GOT3 (cell line): ENCODE results near the gene PITPNC1.
A peak's percentile ranks its signal among the peaks of the same experiment; 100 is the strongest.
"Not testable (repeated sequence)": the region's sequence is repeated elsewhere in the genome, so short reads cannot be mapped to it uniquely, and the experiment has no call there.

Source experiments
- DNase-seq: peaks from one replicate; lab custom pipeline; 2025; ENCODE audit warnings: mixed read lengths; lab: John Stamatoyannopoulos, UW

Gene PITPNC1

GRCh38 chr17:67376737-67377487 is at the start of gene PITPNC1:
Gene PITPNC1 (plus strand): TSS chr17:67377281.
- peak; percentile 69 for DNase-seq

GRCh38 chr17:67328026-67328425 is 49.1 kb upstream of the PITPNC1 start:
- no peak for DNase-seq

GRCh38 chr17:67331381-67332161 is 45.5 kb upstream of the PITPNC1 start:
- not testable (repeated sequence) for DNase-seq

DNA sequence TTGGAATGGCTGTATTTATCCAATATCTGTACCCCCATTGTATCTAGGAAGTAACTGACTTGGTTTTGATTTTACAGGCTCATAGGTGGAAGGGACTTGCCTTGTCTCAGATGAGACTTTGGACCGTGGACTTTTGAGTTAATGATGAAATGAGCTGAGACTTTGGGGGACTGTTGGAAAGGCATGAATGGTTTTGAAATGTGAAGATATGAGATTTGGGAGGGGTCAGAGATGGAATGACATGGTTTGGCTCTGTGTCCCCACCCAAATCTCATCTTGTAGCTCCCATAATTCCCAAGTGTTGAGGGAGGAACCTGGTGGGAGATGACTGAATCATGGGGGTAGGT is 44.9 kb upstream of the PITPNC1 start:
- not testable (repeated sequence) for DNase-seq

DNA sequence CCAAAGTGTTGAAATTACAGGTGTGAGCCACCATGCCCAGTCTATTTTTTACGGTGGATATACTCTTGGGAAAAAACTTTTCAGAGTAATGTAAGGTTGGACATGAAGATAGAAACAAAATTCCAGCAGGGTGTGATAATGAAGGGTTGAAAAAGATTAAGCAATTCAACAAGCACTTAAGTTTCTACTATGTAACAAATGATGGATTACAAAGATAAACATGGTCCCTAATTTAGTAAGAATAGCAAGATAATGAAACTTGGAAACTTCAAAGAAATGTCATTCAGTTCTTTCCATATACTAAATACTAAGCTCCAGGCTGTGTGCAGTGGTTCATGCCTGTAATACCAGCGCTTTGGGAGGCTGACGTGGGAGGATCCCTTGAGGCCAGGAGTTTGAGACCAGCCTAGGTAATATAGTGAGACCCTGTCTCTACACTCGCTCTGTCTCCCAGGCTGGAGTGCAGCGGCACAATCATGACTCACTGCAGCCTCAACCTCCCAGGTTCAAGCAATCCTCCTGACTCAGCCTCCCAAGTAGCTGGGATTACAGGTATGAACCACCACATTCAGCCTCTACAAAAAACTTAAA is 41.7 kb upstream of the PITPNC1 start:
- no peak for DNase-seq

DNA sequence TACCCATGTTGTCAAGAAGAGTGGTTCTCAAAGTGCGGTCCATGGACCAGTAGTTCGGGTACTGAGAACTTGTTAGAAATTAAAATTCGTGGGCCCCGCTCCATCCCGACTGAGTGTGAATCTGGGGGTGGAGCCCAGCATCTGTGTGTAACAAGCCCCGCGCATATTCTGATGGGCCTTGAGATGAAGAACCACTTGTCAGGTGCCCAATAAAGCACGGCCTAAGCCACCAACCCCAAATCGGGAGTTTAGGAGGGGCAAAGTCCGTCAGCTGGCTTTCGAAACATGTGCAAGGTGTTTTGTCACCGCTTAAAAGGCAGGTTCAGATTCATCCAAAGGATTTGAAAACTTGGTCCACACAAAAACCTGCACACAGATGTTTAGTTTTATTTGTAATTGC is 40.2 kb upstream of the PITPNC1 start:
- DNase-seq = no peak

GRCh38 chr17:67338353-67338752 is 38.7 kb upstream of the PITPNC1 start:
- not testable (repeated sequence) for DNase-seq

GRCh38 chr17:67343237-67343636 is 33.8 kb upstream of the PITPNC1 start:
- no peak for DNase-seq

GRCh38 chr17:67347826-67348225 is 29.3 kb upstream of the PITPNC1 start:
- DNase-seq = no peak

DNA sequence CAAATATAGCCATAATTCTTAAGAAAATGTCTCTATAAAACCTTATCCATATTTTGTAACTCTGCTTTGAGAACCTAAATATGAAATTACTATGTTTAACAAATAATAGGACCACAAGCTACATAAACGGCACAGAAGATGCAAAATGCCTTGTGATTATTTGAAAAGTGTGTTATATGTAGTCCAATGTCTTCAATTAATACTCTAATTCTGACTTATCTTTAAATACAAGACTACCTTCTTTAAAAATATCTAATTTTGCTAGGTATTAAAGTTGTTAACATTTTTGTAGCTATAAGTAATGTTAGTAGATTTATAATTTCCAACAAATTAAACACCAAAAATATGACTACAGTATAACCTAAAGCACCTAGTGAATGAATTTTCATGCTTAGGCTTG is 27.7 kb upstream of the PITPNC1 start:
- DNase-seq = no peak

DNA sequence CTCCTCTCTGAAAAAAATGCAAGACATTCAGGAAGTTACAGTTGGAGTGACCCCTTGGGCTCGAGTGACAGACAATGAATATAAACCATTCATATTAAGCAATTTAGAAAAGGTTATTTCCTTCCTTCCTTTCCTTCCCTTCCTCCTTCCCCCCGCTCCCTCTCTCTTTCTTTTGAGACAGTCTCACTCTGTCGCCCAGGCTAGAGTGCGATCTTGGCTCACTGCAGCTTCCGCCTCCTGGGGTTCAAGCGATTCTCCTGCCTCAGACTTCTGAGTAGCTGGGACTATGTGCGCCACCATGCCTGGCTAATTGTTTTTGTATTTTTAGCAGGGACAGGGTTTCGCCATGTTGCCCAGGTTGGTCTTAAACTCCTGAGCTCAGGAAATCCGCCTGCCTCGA is 23.9 kb upstream of the PITPNC1 start:
- no peak for DNase-seq

DNA sequence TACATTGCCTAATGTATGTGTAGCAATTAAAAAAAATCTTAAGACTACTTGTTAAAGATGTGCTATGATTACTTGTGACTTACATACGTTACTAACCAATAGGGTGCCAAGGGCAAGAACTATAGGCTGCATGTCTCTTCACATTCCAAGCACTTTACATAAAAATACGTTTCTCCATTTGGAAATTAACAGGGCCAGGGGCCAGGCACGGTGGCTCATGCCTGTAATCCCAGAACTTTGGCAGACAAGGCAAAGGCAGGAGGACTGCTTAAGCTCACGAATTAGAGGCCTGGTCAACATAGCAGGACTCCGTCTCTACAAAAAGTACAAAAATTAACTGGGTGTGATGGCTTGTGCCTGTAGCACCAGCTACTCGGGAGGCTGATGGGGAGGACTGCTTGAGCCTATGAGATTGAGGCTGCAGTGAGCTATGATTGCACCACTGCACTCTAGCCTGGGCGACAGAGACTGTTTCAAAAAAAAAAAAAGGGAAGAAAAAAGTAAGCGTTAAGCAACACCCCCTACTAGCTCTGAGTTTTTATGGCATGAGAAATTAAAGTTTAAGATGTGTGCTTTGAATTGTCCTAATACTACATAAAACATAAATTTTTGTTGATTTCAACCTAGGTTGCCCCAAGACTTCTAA is 23.0 kb upstream of the PITPNC1 start:
- DNase-seq = no peak

DNA sequence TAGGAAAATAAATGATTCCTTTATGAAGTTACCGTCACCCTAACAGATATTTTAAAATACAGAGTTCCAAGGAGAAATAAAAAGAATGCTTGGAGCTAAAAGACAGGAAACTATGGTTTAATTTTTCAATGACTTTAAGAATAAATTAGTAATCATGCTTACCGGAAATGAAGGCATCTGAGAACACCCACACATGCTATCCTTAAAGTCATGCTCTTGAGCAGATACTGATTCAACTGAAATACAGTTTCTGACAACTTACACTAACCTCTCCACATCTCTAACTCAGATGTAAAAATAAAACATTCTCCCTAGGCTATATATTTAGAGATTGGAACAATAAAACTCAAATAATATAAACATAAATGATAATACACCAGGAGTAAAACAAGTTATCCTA is 18.5 kb upstream of the PITPNC1 start:
- DNase-seq = no peak

- no peak for DNase-seq
Observed at GRCh38 chr17:67359960-67360791, 16.9 kb upstream of the PITPNC1 start.

DNA sequence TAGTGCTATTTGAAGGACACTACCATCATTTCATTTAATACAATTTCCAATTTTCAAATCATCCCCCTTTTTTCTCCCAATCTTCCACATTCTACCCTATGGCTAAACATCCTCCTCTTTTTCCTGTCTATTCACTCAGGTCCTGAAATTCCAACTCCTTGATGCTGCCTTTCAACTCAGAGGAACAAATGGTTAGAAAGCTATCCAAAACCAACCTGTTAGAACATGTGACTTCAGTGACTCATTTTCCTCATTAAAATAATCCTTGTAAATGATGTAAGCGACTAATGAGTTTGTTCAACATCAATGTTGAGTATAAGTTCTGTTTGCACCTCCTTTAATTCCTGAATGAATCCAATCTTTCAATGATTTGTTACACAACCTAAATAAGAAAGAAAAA is 16.2 kb upstream of the PITPNC1 start:
- DNase-seq = no peak

GRCh38 chr17:67362173-67362572 is 14.9 kb upstream of the PITPNC1 start:
- DNase-seq = no peak

- no peak for DNase-seq
Observed at GRCh38 chr17:67364847-67365737, 12.0 kb upstream of the PITPNC1 start.

GRCh38 chr17:67365738-67366192 is 11.3 kb upstream of the PITPNC1 start:
- DNase-seq = peak; percentile 8

DNA sequence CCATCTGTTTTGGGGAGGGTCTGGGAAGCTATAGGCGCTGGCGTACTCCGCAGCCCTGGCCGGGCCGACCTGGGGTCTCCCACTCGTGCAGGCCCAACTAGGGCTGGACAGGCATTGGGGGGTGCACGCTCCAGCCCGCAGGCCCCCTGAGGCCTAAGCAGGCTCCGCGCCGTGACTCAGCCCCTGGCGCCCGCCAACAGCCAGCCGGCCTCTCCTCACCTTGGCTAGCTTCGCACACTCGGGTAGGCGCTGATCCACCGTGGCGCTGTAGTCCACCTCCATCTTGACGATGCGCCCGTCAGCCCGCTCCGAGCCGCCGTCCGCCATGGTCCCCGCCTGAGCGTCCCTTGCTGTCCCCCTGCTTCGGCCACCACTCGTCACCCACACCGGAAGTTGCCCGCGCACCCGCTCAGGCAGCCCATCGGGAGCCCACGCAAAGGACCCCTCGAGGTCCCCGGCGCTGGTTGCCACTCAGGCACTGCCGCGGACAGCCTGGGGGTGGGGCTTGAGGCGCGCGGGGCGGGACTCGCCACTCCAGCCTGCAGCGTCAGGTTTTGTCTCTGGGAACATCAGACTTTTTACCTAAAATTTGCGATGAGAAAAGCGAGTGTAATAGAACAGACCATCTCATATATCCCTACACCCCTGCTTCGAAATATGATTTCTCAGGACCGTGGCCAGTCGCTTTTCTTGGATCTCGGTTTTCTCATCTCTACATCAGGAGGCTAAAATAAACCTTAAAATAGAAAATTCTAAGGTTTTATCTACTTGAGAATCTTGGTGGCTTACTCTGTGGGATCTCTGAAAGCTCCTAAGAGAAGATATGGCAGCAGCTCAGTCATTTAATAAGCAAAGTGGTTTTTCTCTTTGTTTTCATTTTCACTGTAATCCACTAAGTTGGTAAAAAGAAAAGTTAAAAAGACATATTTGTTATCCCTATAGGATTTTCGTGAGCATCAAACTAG is 10.6 kb upstream of the PITPNC1 start, which contains the start of gene PSMD12:
PSMD12 (minus strand) TSS at position 385 of the 965 bp plus-strand sequence; CDS start at position 327, 58 bp downstream.
- DNase-seq = peak; percentile 80
